HG02763 (cell line): ENCODE data around the gene LRP1-AS.

Experiments used
- ATAC-seq: cut with Tn5 transposase; IDR thresholded peaks from one replicate; pipeline ENCODE4 v1.9.1; 2021; ENCODE audit warnings: mild to moderate bottlenecking, moderate library complexity; ENCODE audit not compliant: unreplicated experiment

LRP1-AS gene

GRCh38 chr12:57180321-57180989 lies 33.0 kb upstream of the LRP1-AS start:
- ATAC-seq: no peak

GRCh38 chr12:57179331-57180086 lies 32.1 kb upstream of the LRP1-AS start:
- ATAC-seq: no peak

GRCh38 chr12:57178213-57178612 lies 30.8 kb upstream of the LRP1-AS start:
- ATAC-seq: no peak

- no peak for ATAC-seq
These were observed 29.9 kb upstream of the LRP1-AS start for GRCh38 chr12:57177354-57177753.

- ATAC-seq: no peak
These were observed 29.4 kb upstream of the LRP1-AS start for GRCh38 chr12:57176846-57177245.

- no peak for ATAC-seq
These were observed 28.7 kb upstream of the LRP1-AS start for GRCh38 chr12:57176139-57176477.

GRCh38 chr12:57175428-57176138 lies 28.2 kb upstream of the LRP1-AS start:
- ATAC-seq: no peak

GRCh38 chr12:57173683-57174082 lies 26.3 kb upstream of the LRP1-AS start:
- ATAC-seq: no peak

- ATAC-seq: no peak
These were observed 25.7 kb upstream of the LRP1-AS start for GRCh38 chr12:57173089-57173488.

GRCh38 chr12:57171668-57172067 lies 24.2 kb upstream of the LRP1-AS start:
- no peak for ATAC-seq

- ATAC-seq: no peak
These were observed 23.5 kb upstream of the LRP1-AS start for GRCh38 chr12:57170927-57171326.

GRCh38 chr12:57170408-57170807 lies 23.0 kb upstream of the LRP1-AS start:
- ATAC-seq: no peak

- no peak for ATAC-seq
These were observed 22.6 kb upstream of the LRP1-AS start for GRCh38 chr12:57169969-57170368.

GRCh38 chr12:57169046-57169795 lies 21.8 kb upstream of the LRP1-AS start:
- ATAC-seq: no peak

GRCh38 chr12:57168058-57168457 lies 20.6 kb upstream of the LRP1-AS start:
- no peak for ATAC-seq

GRCh38 chr12:57166971-57167371 lies 19.6 kb upstream of the LRP1-AS start:
- no peak for ATAC-seq

GRCh38 chr12:57165741-57166140 lies 18.3 kb upstream of the LRP1-AS start:
- ATAC-seq: no peak

- ATAC-seq: no peak
These were observed 17.7 kb upstream of the LRP1-AS start for GRCh38 chr12:57164966-57165625.

- no peak for ATAC-seq
These were observed 17.0 kb upstream of the LRP1-AS start for GRCh38 chr12:57164454-57164853.

GRCh38 chr12:57162553-57163125 lies 15.2 kb upstream of the LRP1-AS start:
- ATAC-seq: no peak
